ENCODE measurements around the gene ADAM12. TPM values are rescaled to one million over a fixed set of nuclear protein-coding genes. Genes with fewer than 3 reads are reported as not detected.

ADAM12 gene
- total RNA-seq, 2 donors from 2014 or later = 0.46 TPM; not detected in 1

DNA sequence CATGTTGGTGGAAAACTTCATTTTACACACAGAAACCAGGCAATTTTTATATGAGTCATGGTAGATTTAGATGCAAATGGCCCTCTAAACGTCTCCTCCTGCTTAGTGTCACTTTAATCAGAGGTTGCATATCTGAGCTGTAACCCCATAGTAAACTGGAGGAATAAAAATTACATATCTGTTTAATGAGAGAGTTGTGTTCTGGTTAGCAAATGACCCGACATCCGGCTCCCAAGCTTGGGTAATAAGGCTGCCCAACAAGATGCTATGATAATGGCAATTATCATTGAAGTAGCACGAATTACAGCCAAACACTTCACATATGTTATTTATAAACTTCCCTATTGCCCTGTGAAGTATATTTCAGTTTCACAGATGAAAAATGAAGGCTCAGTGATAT is 10.6 kb upstream of the ADAM12 start:
- no peaks in the 10 kb centered on the region for H3K36me3 ChIP-seq (ENCODE audit: control insufficient read depth, insufficient read depth, low read length)
- Mint-ChIP-seq H3K36me3 (ENCODE audit: low read depth) (no peaks in the 10 kb centered on the region), H3K9me3 (no peaks in the 10 kb centered on the region), H3K27ac (no peak overlapping the region), H3K4me1 (peaks cover 6% of the 10 kb centered on the region), H3K4me3 (no peak overlapping the region), H3K27me3 (ENCODE audit: insufficient read depth) (peaks cover 9% of the 10 kb centered on the region)
- H3K27me3 ChIP-seq (ENCODE audit: control insufficient read depth, insufficient read depth, low read length, poor library complexity, severe bottlenecking) = no peaks in the 10 kb centered on the region
- no peak overlapping the region for H3K9ac ChIP-seq (ENCODE audit: extremely low read depth, low read length, poor library complexity, severe bottlenecking)
- 80 to 83% methylated on average over 1 to 4 of the region's 4 CpGs for WGBS, 2 experiments (ENCODE audit: insufficient coverage in 1 of 2, insufficient read length in 1 of 2)
- H3K4me3 ChIP-seq (ENCODE audit: low read length) = no peak overlapping the region
- DNase-seq = no peak
- H3K9me3 ChIP-seq (ENCODE audit: control insufficient read depth, low read length) = no peaks in the 10 kb centered on the region
- H3K27ac ChIP-seq (ENCODE audit: low read depth, low read length) = no peak overlapping the region
- H3K4me1 ChIP-seq (ENCODE audit: control insufficient read depth, insufficient read depth, low read length) = no peaks in the 10 kb centered on the region
- no peak for TF ChIP-seq CTCF (conservative IDR thresholded peaks at IDR 0.05)

DNA sequence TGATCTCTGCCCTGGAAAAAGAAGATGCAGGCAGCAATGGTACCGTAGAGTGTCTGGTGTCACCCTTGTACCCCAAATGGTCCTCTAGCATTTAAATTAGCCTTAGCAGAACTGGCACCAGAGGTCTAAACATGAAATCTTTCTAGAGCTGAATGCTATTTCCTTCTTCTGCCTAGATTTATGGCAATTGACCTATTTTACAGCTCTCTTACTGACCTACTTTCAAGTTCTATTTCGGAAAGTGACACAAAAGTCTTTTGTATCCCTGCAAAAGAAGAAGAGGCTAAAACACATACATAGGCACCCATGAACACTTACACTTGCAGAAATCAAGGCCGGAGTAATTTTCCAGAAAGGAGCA is 10.1 kb upstream of the ADAM12 start:
- H3K9ac ChIP-seq (ENCODE audit: extremely low read depth, low read length, poor library complexity, severe bottlenecking) = no peak overlapping the region
- no peak overlapping the region for H3K27ac ChIP-seq (ENCODE audit: low read depth, low read length)
- no peaks in the 10 kb centered on the region for H3K36me3 Mint-ChIP-seq (ENCODE audit: low read depth)

GRCh38 chr10:126397640-126398382 is 9.5 kb upstream of the ADAM12 start:
- H3K27ac ChIP-seq (ENCODE audit: low read depth, low read length) = no peak overlapping the region
- H3K9ac ChIP-seq (ENCODE audit: extremely low read depth, low read length, poor library complexity, severe bottlenecking) = no peak overlapping the region
- H3K27me3 Mint-ChIP-seq (ENCODE audit: insufficient read depth) = peaks cover 9% of the 10 kb centered on the region
- H3K4me3 Mint-ChIP-seq = no peak overlapping the region
- peak; percentile 79 for DNase-seq
- TF ChIP-seq CTCF (conservative IDR thresholded peaks at IDR 0.05) = no peak
- no peak overlapping the region for H3K4me3 ChIP-seq (ENCODE audit: low read length)
- peaks cover 5% of the 10 kb centered on the region for H3K9me3 ChIP-seq (ENCODE audit: control insufficient read depth, low read length)
- WGBS, 2 experiments (ENCODE audit: insufficient coverage in 1 of 2, insufficient read length in 1 of 2) = 71 to 77% methylated on average over 3 to 4 of the region's 4 CpGs
- H3K36me3 ChIP-seq (ENCODE audit: control insufficient read depth, insufficient read depth, low read length) = no peaks in the 10 kb centered on the region
- no peaks in the 10 kb centered on the region for H3K27me3 ChIP-seq (ENCODE audit: control insufficient read depth, insufficient read depth, low read length, poor library complexity, severe bottlenecking)
- peaks cover 3% of the 10 kb centered on the region for H3K4me1 Mint-ChIP-seq
- no peaks in the 10 kb centered on the region for H3K36me3 Mint-ChIP-seq (ENCODE audit: low read depth)
- H3K27ac Mint-ChIP-seq = no peak overlapping the region
- H3K4me1 ChIP-seq (ENCODE audit: control insufficient read depth, insufficient read depth, low read length) = no peaks in the 10 kb centered on the region
- H3K9me3 Mint-ChIP-seq = no peaks in the 10 kb centered on the region

More for the DNA sequence above, 10.1 kb upstream of the ADAM12 start:
- DNase-seq = no peak
- 40 to 88% methylated on average over 1 to 3 of the region's 3 CpGs for WGBS, 2 experiments (ENCODE audit: insufficient coverage in 1 of 2, insufficient read length in 1 of 2)
- no peak overlapping the region for H3K27ac Mint-ChIP-seq
- H3K9me3 Mint-ChIP-seq = no peaks in the 10 kb centered on the region
- H3K27me3 Mint-ChIP-seq (ENCODE audit: insufficient read depth) = peaks cover 9% of the 10 kb centered on the region
- Histone ChIP-seq H3K36me3 (ENCODE audit: control insufficient read depth, insufficient read depth, low read length) (no peaks in the 10 kb centered on the region), H3K9me3 (ENCODE audit: control insufficient read depth, low read length) (peaks cover 2% of the 10 kb centered on the region), H3K4me1 (ENCODE audit: control insufficient read depth, insufficient read depth, low read length) (no peaks in the 10 kb centered on the region), H3K27me3 (ENCODE audit: control insufficient read depth, insufficient read depth, low read length, poor library complexity, severe bottlenecking) (no peaks in the 10 kb centered on the region), H3K4me3 (ENCODE audit: low read length) (no peak overlapping the region)
- H3K4me1 Mint-ChIP-seq = peaks cover 5% of the 10 kb centered on the region
- no peak for TF ChIP-seq CTCF (conservative IDR thresholded peaks at IDR 0.05)
- no peak overlapping the region for H3K4me3 Mint-ChIP-seq

All from endodermal cell (in vitro differentiated cells).